GM21576 (cell line): Measurements from ENCODE around the gene FAM110C.
"Not testable (repeated sequence)": the region's sequence is repeated elsewhere in the genome, so short reads cannot be mapped to it uniquely, and the experiment has no call there.

ENCODE experiments used
- ATAC-seq: cut with Tn5 transposase; IDR thresholded peaks from one replicate; pipeline ENCODE4 v1.9.1; 2021; ENCODE audit warnings: mild to moderate bottlenecking, moderate library complexity; ENCODE audit not compliant: unreplicated experiment

Gene FAM110C

DNA sequence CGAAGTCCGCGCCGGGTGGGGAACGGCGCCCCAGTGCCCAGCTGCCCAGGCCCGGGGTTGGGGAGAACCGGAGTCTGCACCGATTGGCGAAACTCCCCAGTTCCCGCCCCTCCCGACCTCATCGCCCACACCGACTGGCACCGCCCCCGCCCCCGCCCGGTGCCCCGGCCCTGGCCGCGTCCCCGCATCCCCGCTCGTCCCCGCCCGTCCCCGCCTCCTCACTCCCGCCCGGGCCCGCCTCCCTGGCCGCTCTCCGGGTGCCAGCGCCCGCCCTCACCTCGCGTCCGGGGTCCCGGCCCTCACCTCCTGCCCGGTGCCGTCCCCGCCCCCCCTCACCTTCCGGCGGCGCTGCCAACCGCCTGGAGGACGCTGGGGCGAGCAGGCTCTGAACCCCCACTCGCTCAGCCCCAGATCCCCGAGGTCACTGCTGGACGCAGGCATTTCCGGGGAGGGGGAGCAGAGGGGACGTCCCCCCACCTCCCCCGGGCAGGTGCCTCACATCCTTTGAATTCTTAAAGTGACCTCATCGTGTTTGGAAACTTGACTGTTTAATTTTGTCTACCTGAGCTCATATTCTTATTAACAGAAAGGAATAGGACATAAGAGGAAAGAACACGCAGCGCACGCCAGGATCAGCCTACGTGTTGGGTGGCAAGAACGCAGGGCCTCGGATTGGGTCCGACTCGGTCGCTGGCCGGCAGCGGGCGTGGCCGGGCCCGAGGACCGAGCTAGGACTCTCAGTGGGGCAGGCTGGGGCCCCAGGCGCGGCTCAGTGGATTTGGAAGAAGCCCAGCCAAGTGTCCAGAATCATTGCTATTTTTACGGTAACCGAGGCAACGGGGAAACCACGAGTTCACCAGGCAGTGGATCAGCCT is at the start of gene FAM110C:
FAM110C (minus strand) TSS at position 35 of the 875 bp plus-strand sequence. CDS start 120 bp downstream, outside the sequence.
- ATAC-seq = no peak

DNA sequence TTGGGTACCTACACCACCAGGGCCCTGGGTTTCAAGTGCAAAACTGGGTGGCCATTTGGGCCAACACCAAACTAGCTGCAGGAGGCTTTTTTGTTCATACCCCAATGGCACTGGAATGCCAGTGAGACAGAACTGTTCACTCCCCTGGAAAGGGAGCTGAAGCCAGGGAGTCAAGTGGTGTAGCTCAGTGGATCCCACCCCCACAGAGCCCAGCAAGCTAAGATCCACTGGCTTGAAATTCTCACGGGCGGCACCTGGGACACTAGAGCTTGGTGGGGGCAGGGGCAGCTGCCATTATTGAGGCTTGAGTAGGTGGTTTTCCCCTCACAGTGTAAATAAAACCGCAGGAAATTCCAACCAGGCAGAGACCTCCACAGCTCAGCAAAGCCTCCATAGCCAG is 46.0 kb upstream of the FAM110C start:
- ATAC-seq = no peak

- ATAC-seq = no peak
Observed at GRCh38 chr2:90645-91312, 44.5 kb upstream of the FAM110C start.

DNA sequence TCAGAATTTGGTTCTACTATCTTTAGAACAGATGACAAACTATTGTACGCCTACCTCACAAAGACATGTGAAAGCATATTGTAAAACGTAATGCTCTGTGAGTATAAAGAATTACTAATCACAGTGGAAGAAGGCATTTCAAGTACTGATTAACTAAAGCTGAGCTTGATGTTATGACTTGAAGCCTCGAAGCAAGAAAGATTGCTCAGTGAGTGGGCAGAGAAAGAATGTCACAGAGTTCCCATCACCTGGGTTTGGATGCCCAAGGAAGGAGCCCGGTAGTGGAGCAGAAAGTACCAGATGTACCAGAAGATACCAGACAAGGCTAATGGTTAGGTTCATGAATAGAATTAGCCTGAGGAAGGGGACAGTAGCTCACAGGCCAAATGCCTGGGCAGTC is 39.5 kb upstream of the FAM110C start:
- no peak for ATAC-seq

DNA sequence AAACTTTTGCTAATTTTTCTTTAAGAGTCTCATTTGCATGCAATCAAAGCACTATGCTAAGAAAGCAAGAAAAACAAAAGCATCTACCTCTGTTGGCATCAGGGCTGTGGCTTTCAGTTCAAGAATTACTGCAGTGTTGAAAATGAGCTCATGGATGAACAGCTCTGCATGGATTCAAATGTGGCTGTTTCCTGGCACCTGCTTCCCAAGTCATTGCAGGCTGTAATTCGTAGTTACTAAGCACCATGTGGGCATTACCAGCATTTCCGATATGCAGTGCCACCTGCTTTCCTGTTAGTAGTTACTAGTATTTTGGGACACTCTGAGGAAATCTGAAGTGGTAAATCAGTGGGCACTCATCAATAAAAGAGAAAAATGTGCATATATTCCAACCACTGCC is 37.8 kb upstream of the FAM110C start:
- ATAC-seq = no peak

DNA sequence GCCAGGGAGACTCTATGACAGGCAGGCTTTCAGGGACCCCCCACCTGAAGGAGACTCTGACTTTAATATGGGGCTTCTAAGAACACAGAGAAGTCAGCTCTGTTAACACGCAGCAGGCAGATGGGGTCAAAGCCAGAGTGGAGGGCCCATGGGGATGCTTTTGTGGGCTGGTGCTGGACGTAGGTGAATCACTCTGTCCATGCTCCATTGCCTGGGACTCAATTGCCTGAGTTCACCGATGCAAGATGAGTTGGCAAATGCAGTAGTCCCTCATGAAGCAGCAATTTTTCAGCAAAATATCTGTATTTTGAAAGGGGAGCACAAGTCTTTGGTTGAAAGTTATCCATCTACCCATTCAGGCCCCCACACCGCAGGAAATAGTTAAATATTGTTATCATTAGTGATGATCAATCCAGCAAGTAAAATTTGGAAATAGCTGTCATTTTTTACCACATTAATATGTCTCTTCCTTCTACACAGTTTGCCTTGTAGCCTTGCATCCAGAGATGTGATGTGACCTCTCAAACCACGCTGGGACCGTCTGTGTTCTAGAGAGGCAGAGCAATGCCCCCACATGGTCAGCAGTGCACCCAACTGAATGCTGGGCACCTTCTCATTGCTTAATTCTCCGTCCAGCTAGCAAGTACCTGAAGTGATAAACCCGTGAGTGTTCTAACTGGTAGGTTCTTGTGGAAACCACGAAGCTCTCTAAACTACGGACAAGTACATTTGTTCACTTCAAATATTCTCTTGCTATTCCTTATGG is 34.8 kb upstream of the FAM110C start:
- no peak for ATAC-seq

- no peak for ATAC-seq
Observed at GRCh38 chr2:80378-80777, 34.1 kb upstream of the FAM110C start.

DNA sequence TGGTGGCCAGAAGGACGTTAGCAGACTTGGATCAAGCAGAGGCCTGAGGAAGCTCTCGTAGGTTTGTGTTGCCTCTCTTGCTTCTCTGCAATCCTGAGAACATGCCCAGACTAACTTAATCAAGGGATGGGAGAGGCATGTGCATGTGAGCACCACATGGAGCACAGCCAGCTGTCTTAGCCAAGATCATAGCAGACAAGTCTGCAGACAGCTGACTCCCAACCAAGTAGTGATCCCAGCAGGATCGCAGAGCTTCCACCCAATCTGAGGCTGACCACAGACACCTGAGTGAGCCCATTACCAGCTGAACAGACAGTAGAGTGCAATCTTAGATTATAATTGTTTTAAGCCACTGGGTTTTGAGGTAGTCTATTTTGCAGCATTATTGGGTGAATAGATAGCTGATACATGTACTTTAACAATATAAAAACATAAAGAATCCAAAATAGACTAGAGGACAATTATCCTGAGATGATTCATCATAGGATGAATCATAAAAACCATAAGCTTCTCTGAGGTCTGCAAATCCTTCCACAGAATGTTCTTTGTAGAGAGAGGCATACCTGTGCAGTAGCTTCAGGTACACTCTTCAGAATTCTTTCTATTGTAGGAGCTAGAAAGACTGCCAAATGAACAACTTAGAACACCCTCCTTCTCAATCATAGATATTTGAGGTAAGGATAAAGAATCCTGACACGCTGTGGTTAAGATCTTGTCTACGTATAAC is 25.2 kb upstream of the FAM110C start:
- ATAC-seq = no peak

DNA sequence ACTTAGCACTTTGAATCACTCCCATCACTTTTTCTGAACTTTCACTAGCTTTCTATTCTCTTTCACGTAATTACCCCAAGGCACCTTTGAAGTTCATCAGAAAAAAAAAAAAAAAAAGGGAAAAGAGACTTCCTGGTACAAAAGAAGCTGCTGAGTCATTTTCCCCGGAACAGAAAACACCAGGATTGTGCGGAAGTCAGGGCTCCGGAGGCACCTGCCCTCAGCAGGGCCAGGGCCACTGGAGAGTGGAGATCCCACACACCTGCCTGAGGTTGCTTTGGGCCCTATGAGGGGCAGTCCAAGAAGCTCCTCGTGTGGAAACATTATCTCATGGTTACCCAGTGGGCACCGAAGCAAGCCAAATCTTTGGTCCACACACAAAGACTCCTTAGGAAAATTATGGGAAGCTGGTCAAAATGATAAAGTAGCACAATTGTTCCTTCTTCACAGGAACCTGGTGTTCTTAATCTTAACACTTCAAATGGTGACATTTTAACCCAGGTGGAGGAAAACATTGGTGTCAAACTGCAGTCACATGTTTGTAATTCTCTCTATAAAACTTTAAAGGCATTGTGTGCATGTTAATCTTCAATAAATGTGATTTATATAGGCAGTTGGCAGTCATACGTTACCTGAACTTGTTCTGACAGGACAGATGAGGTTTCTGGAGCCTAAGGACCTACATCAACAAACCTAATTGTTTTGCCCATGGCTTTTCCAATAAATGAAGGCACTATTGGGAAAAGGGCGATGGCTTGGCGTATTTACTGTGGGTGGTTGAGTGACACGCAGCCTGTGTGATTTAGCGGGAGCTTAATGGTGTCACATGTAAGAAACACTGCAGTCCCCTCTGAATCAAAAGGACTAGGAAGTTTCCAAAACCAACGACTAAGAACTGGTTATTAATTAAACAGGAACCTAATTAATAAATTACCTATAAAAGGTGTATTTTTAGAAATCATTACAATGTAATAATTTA is 23.4 kb upstream of the FAM110C start:
- no peak for ATAC-seq

DNA sequence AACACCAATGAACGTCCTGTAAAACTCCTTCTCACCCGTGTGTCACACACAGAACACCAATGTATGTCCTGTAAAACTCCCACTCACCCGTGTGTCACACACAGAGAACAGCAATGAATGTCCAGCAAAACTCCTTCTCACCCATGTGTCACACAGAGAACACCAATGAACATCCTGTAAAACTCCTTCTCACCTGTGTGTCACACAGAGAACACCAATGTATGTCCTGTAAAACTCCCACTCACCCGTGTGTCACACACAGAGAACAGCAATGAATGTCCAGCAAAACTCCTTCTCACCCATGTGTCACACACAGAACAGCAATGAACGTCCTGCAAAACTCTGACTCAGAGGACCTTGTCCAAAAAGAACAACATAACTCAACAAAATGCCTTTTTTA is 22.3 kb upstream of the FAM110C start:
- ATAC-seq = not testable (repeated sequence)

GRCh38 chr2:66853-67252 is 20.5 kb upstream of the FAM110C start:
- ATAC-seq = no peak

DNA sequence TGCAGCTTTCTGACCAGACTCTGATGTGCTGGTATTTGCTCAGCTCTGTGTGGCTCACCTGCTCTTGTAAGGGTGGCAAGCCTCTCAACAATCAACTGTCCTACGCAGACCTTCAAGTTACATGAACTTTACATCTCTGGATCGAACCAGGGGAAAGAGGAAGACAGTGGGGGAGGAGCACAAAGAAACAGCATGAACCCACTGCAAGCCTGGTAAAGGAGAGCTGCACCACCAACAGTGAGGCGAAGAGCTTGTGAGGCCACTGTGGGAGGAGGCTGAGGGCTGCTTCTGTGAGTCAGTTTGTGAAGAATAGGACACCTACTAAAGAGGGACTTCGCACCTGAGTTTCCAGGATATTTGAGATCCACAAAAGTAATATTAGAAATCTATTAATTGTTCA is 18.8 kb upstream of the FAM110C start:
- no peak for ATAC-seq

- ATAC-seq = no peak
Observed at GRCh38 chr2:55587-56448, 9.5 kb upstream of the FAM110C start.

- no peak for ATAC-seq
Observed at GRCh38 chr2:51613-52012, 5.3 kb upstream of the FAM110C start.

- ATAC-seq = no peak
Observed at GRCh38 chr2:47737-48136, 1.4 kb upstream of the FAM110C start.

DNA sequence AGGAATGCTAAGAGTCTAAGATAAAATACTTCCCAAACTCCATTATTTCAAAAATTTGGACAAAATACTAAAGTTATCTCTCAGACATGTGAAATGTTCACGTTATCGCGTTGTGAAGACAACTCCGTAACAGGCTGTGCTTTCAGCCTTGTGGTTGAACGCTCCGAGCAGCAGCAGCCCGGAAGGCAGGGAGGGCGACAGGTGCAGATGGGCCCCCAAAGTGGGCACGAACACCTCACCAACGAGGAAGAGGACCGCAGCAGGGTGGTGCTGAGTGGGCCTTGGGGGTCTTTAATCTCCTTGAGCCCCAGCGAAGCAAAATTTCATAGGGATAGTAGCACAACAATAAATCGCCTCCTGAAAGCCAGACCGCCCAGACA is 1.0 kb upstream of the FAM110C start:
- ATAC-seq = no peak

DNA sequence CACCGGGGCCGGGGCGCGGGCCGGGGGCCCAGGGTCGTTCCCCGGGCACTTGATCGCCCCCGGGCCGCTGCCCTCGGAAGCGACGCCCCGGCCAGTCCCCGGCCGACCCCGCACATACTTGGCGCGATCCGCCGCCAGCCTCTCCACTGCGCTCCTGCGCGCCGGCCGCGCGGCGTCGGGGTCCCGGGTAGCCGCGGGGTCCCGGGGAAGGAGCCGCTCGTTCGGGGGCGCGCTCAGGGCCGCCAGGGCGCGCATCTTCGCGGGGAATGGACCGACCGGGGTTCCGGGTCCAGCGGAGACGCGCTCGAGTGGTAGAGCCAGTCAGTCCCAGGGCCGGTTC is 204 bp downstream of the FAM110C start:
- ATAC-seq = no peak

DNA sequence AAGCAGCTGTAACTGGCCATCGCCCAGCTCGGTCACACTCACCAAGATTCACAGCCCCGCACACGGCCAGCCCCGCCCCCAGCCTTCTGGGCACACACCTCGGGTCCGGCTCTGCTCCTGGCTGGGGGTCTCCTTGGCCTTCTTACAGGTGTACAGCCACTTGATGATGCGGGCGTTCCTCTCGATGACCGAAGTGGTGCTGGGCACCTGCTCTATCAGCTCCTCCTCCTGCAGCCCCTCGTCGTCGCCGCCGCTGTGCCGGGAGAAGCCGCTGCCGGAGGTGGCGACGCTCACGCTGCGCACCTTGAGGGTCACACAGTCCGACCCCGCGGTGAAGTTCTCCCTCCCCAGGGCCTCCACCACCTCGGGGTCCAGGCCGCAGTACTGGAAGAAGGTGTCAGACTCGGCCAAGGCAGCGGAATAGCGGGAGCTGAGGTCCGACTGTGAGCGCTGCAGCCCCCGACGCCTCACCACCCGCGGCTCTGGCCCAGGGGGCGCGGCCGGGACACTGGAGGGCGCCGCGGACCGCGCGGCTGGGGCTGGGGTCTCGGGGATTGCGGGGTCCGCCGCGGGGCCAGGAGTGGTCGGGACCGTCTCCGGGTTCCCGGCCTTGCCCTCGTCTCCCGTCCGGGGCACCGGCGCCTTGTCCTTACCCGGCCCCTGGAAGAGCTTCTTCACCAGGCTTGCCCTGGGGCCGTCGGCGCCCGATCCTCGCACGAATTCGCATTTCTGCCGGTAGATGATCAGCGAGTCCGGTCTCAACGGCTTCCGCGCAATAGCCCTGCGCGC is 769 bp downstream of the FAM110C start:
- no peak for ATAC-seq
